Measurements from ENCODE around the gene BCL2L1.

The BCL2L1 gene

DNA sequence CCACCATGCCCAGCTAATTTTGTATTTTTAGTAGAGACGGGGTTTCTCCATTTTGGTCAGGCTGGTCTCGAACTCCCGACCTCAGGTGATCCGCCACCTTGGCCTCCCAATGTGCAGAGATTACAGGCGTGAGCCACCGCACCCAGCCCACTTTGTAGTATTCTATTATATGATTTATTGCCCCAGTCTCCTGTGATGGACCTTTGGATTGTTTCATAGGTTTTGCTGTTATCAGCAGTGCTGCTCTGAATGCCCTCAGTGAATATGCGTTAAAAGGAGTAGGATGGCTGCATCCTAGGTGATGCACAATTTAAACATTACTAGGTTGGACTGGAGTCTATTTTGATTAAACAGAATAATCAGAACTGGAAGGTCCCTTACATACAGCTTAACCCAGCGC is 107.3 kb downstream of the BCL2L1 start:
- Histone ChIP-seq H3K4me2 (ENCODE audit: low read length) (no peak overlapping the region), H2BK15ac (replicated peaks; ENCODE audit: low read depth) (no peak overlapping the region), H3K56ac (ENCODE audit: low read length) (no peak overlapping the region), H3K18ac (ENCODE audit: low read length) (no peak overlapping the region), H3K79me1 (ENCODE audit: low read length) (no peaks in the 10 kb centered on the region), H2BK5ac (ENCODE audit: low read length) (no peak overlapping the region), H4K8ac (ENCODE audit: low read depth, low read length) (no peak overlapping the region), H2BK120ac (ENCODE audit: low read depth, low read length) (no peak overlapping the region), H3K4me1 (ENCODE audit: control insufficient read depth, low read depth, low read length) (peaks cover 5% of the 10 kb centered on the region), H3K4ac (ENCODE audit: low read depth, low read length) (no peak overlapping the region), H3K23ac (ENCODE audit: low read length) (no peak overlapping the region), H2AK5ac (ENCODE audit: low read length) (no peak overlapping the region), H4K5ac (ENCODE audit: low read length) (no peak overlapping the region), H3K4me3 (ENCODE audit: low read length) (no peak overlapping the region), H3K36me3 (ENCODE audit: control insufficient read depth, insufficient read depth, low read length) (no peaks in the 10 kb centered on the region), H3K27ac (ENCODE audit: low read depth, low read length) (no peak overlapping the region), H3K9ac (ENCODE audit: low read length) (no peak overlapping the region), H3K79me2 (ENCODE audit: control insufficient read depth, insufficient read depth, low read length) (no peaks in the 10 kb centered on the region), H3K27me3 (ENCODE audit: insufficient read depth, low read length, poor library complexity) (no peaks in the 10 kb centered on the region)
- DNase-seq = no peak
- no CpG with 5 or more reads among the region's 8 CpGs for WGBS (ENCODE audit: extremely low coverage, insufficient coverage, low lambda C conversion rate)

All from mesendoderm (in vitro differentiated cells).